ENCODE data around the gene FRAT2.

DNA sequence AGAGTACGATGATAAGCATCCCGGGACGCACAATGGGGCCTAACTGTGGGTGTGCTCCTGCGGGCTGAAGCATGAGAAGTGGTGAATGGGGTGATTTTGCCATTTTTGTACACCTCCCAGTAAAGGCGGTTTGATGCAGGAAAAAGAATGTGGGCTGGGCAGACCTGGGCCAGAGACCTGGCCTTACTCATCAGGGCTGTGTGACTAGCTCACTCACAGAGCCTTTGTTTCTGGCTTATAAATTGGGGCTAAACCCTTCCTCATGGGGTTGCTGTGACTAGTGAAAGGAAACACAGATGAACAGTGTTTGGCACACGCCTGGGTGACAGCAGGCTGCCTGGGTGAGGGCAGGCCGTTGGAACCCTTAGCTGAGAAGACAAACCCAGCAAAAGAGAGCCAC lies 48.6 kb upstream of the FRAT2 start:
- TF ChIP-seq, protein P1, sequence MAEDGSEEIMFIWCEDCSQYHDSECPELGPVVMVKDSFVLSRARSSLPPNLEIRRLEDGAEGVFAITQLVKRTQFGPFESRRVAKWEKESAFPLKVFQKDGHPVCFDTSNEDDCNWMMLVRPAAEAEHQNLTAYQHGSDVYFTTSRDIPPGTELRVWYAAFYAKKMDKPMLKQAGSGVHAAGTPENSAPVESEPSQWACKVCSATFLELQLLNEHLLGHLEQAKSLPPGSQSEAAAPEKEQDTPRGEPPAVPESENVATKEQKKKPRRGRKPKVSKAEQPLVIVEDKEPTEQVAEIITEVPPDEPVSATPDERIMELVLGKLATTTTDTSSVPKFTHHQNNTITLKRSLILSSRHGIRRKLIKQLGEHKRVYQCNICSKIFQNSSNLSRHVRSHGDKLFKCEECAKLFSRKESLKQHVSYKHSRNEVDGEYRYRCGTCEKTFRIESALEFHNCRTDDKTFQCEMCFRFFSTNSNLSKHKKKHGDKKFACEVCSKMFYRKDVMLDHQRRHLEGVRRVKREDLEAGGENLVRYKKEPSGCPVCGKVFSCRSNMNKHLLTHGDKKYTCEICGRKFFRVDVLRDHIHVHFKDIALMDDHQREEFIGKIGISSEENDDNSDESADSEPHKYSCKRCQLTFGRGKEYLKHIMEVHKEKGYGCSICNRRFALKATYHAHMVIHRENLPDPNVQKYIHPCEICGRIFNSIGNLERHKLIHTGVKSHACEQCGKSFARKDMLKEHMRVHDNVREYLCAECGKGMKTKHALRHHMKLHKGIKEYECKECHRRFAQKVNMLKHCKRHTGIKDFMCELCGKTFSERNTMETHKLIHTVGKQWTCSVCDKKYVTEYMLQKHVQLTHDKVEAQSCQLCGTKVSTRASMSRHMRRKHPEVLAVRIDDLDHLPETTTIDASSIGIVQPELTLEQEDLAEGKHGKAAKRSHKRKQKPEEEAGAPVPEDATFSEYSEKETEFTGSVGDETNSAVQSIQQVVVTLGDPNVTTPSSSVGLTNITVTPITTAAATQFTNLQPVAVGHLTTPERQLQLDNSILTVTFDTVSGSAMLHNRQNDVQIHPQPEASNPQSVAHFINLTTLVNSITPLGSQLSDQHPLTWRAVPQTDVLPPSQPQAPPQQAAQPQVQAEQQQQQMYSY (CRISPR knock-in tag; IDR thresholded peaks at IDR 0.05) = no peak
- TF ChIP-seq REST (IDR thresholded peaks at IDR 0.05; ENCODE audit: low read depth, low read length) (no peak), EZH2 (IDR thresholded peaks at IDR 0.05; ENCODE audit: borderline replicate concordance, control insufficient read depth, low read depth, low read length) (no peak)
